ENCODE measurements around the gene KDM5A. TPM values are rescaled to one million over a fixed set of nuclear protein-coding genes. Genes with fewer than 3 reads are reported as not detected.
"Not testable (repeated sequence)": the region's sequence is repeated elsewhere in the genome, so short reads cannot be mapped to it uniquely, and the experiment has no call there.

The KDM5A gene
- total RNA-seq, 4 donors from 2014 or later = 52.1 to 72.3 (median 66.2) TPM

DNA sequence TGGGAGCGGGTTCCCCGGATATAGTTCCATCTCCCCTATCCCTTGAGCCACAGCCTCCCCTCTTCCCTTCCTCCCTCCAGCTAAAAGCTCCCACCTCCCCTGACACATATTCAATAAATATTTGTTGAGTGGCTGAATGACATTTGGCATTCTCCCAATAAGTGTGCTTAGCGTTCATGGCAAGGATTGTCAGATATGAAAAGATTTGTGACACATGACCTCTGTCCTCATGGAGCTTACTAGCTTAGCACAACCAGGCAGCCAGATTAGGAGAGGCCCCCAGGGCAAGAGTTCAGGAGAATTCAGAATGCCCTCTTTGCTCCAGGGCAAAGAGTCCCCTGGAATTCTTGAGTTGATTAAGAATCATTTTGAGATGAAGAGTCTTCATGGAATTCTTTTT lies 152.7 kb downstream of the KDM5A start:
- no peaks in the 10 kb centered on the region for H3K27me3 ChIP-seq
- no peak for DNase-seq
- H3K36me3 ChIP-seq = no peaks in the 10 kb centered on the region
- 95 to 98% methylated on average over 3 of the region's 3 CpGs for WGBS, 2 donors
- no peaks in the 10 kb centered on the region for H3K9me3 ChIP-seq
- intact Hi-C loops (cut with DNase I) = no loop called here
- no peak for TF ChIP-seq CTCF (IDR thresholded peaks at IDR 0.05)
- no peak for TF ChIP-seq POLR2A (IDR thresholded peaks at IDR 0.05)
- peaks cover 1 to 14% of the 10 kb centered on the region in 2 donors for H3K4me1 ChIP-seq
- no peak overlapping the region for H3K4me3 ChIP-seq (replicated peaks in 1 of 3)
- H3K27ac ChIP-seq = no peak overlapping the region

GRCh38 chr12:235967-236366 lies 153.2 kb downstream of the KDM5A start:
- H3K27me3 ChIP-seq; H3K9me3 ChIP-seq; H3K27ac ChIP-seq; intact Hi-C loops (cut with DNase I); DNase-seq; H3K4me3 ChIP-seq (replicated peaks in 1 of 3); H3K36me3 ChIP-seq: not testable (repeated sequence)
- WGBS, 2 donors = 87 to 91% methylated on average over 4 of the region's 4 CpGs
- peaks cover 6 to 19% of the 10 kb centered on the region in 2 donors for H3K4me1 ChIP-seq

DNA sequence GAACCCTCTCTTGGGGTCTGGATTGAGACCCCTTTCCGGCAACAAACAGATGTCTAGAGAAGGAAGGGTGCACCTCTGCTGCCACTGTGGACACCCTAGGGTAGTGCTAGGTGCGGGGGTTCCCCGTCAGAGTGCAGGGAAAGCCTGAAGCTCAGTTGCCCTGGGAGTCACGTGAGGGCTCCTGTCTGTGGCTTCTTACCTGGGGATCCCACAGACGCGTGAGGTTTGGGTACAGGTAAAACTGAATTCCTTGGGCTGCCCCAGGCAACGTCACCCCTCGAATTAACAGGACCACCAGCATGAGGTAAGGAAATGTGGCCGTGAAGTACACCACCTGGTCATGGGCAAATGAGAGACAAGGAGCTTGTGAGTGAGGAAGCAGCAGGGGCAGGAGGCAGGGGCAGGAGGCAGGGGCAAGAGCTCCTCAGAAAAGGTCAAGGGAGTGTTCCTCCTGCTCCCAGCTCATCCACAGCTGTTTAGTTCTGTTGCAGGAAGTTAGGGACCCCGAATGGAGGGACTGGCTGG lies 154.2 kb downstream of the KDM5A start:
- H3K27me3 ChIP-seq = no peaks in the 10 kb centered on the region
- intact Hi-C loops (cut with DNase I) = no loop called here
- no peak overlapping the region for H3K27ac ChIP-seq
- H3K4me3 ChIP-seq (replicated peaks in 1 of 3) = no peak overlapping the region
- WGBS, 2 donors = 95 to 96% methylated on average over 4 to 10 of the region's 10 CpGs
- no peak for DNase-seq
- TF ChIP-seq CTCF (IDR thresholded peaks at IDR 0.05) (no peak), POLR2A (IDR thresholded peaks at IDR 0.05) (no peak)
- no peaks in the 10 kb centered on the region for H3K36me3 ChIP-seq
- no peaks in the 10 kb centered on the region for H3K9me3 ChIP-seq
- peaks cover 13 to 29% of the 10 kb centered on the region in 2 donors for H3K4me1 ChIP-seq

DNA sequence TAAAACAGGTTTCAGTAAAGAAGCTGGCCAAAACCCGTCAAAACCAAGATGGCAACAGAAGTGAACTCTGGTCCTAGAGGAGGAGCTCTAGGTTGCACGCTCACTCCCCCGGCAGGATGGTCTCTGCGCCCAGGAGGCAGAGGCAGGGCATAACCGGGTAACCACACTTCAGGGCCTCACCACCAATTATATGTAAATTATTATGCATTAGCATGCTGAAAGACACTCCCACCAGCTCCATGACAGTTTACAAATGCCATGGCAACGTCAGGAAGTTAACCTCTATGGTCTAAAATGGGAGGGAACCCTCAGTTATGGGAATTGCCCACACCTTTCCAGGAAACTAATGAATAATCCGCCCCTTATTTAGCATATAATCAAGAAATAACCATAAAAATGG lies 155.1 kb downstream of the KDM5A start:
- Histone ChIP-seq H3K27ac (peak overlapping the region in 1 of 3 donors; percentile 30), H3K9me3 (no peaks in the 10 kb centered on the region), H3K36me3 (no peaks in the 10 kb centered on the region), H3K27me3 (no peaks in the 10 kb centered on the region), H3K4me1 (peaks cover 20 to 38% of the 10 kb centered on the region in 2 donors), H3K4me3 (replicated peaks in 1 of 3) (no peak overlapping the region)
- no peak for DNase-seq
- intact Hi-C loops (cut with DNase I) = no loop called here
- TF ChIP-seq POLR2A (IDR thresholded peaks at IDR 0.05) (no peak), CTCF (IDR thresholded peaks at IDR 0.05) (no peak)
- WGBS, 2 donors = 81% methylated on average over 7 of the region's 7 CpGs

DNA sequence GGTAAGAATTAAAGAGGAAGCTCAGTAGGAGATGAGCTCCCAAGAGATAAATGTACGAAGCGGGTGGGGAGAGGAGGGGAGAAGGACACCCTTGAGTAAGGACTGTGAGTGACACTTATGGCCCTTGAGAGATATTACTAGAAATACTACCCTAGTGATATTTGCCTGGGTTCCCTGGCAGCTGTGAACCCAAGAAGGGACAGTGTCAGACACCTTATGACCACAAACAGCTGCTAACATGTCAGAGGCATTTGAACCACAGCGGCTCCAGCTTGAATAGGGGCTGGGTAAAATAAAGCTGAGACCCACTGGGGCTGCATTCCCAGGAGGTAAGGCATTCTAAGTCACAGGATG lies 155.5 kb downstream of the KDM5A start:
- DNase-seq = no peak
- Histone ChIP-seq H3K4me3 (replicated peaks in 1 of 3) (no peak overlapping the region), H3K9me3 (no peaks in the 10 kb centered on the region), H3K27ac (peak overlapping the region in 2 of 3 donors; percentile 30 to 56), H3K36me3 (no peaks in the 10 kb centered on the region), H3K4me1 (peaks cover 24 to 42% of the 10 kb centered on the region in 2 donors), H3K27me3 (no peaks in the 10 kb centered on the region)
- 81 to 82% methylated on average over 3 of the region's 3 CpGs for WGBS, 2 donors
- intact Hi-C loops (cut with DNase I) = no loop called here
- TF ChIP-seq POLR2A (IDR thresholded peaks at IDR 0.05) (no peak), CTCF (IDR thresholded peaks at IDR 0.05) (no peak)
